DOHH2 (cell line): ENCODE results near the gene PIP4K2C.
"Not testable (repeated sequence)": the region's sequence is repeated elsewhere in the genome, so short reads cannot be mapped to it uniquely, and the experiment has no call there.

Experiments
- H3F3A ChIP-seq: fragments of 200-600 bp; sonication (generic), shearing (Covaris generic); 2 replicates; pipeline ENCODE4 v1.6.0; 2016; ENCODE audit warnings: antibody characterized with exemption, mild to moderate bottlenecking; ENCODE audit not compliant: control insufficient read depth, insufficient read depth
- H3K27ac ChIP-seq: fragments of 200-600 bp; sonication (generic); 2 replicates; pipeline ENCODE4 v1.5.1; 2014; ENCODE audit warnings: low read depth, mild to moderate bottlenecking, low read length, moderate library complexity
- H3K27me3 ChIP-seq: fragments of 200-600 bp; sonication (generic); 2 replicates; pipeline ENCODE4 v1.6.1; 2014; ENCODE audit warnings: mild to moderate bottlenecking, low read length, mixed read lengths; ENCODE audit not compliant: control insufficient read depth
- H3K36me3 ChIP-seq: fragments of 200-600 bp; sonication (generic); 2 replicates; pipeline ENCODE4 v1.6.1; 2014; ENCODE audit warnings: mild to moderate bottlenecking, low read length, moderate library complexity, mixed read lengths; ENCODE audit not compliant: control insufficient read depth
- H3K4me1 ChIP-seq: fragments of 200-600 bp; sonication (generic); 2 replicates; pipeline ENCODE4 v1.6.1; 2014; ENCODE audit warnings: mild to moderate bottlenecking, low read length, mixed read lengths; ENCODE audit not compliant: control insufficient read depth
- H3K4me2 ChIP-seq: fragments of 200-600 bp; sonication (generic); 2 replicates; pipeline ENCODE4 v1.6.0; 2014; ENCODE audit warnings: mild to moderate bottlenecking, low read length, moderate library complexity
- H3K4me3 ChIP-seq: fragments of 200-600 bp; sonication (generic); 2 replicates; pipeline ENCODE4 v1.5.1; 2014; ENCODE audit warnings: mild to moderate bottlenecking, low read length, mixed read lengths
- H3K79me2 ChIP-seq: fragments of 200-600 bp; sonication (generic); 2 replicates; pipeline ENCODE4 v1.6.1; 2014; ENCODE audit warnings: mild to moderate bottlenecking, low read length, mixed read lengths; ENCODE audit not compliant: control insufficient read depth
- H3K9me2 ChIP-seq: fragments of 200-600 bp; sonication (generic); replicated peaks from 2 replicates; pipeline ENCODE4 v1.6.1; 2014; ENCODE audit warnings: mild to moderate bottlenecking, low read length, mixed read lengths; ENCODE audit not compliant: control insufficient read depth
- H3K9me3 ChIP-seq: fragments of 200-600 bp; sonication (generic); 2 replicates; pipeline ENCODE4 v1.6.1; 2014; ENCODE audit warnings: antibody characterized with exemption, low read length, mixed read lengths; ENCODE audit not compliant: control insufficient read depth, insufficient read depth
- H4K20me1 ChIP-seq: fragments of 200-600 bp; sonication (generic); 2 replicates; pipeline ENCODE4 v1.6.0; 2014; ENCODE audit warnings: low read depth, mild to moderate bottlenecking, antibody characterized with exemption, low read length, moderate library complexity; ENCODE audit not compliant: control insufficient read depth, insufficient read depth
- EZH2phosphoT487 ChIP-seq: fragments of 200-600 bp; sonication (generic); IDR thresholded peaks from 2 replicates; pipeline ENCODE4 v1.6.1; 2017; ENCODE audit warnings: borderline replicate concordance, mild to moderate bottlenecking, antibody characterized with exemption, low read length, moderate library complexity, mixed read lengths
- TF ChIP-seq, protein P1 (sequence below): fragments of 200-600 bp; sonication (generic); IDR thresholded peaks from one replicate; pipeline ENCODE4 v1.5.1; 2014; ENCODE audit warnings: antibody characterized with exemption, mild to moderate bottlenecking, low read depth, low read length; ENCODE audit not compliant: poor library complexity, severe bottlenecking

Gene PIP4K2C

DNA sequence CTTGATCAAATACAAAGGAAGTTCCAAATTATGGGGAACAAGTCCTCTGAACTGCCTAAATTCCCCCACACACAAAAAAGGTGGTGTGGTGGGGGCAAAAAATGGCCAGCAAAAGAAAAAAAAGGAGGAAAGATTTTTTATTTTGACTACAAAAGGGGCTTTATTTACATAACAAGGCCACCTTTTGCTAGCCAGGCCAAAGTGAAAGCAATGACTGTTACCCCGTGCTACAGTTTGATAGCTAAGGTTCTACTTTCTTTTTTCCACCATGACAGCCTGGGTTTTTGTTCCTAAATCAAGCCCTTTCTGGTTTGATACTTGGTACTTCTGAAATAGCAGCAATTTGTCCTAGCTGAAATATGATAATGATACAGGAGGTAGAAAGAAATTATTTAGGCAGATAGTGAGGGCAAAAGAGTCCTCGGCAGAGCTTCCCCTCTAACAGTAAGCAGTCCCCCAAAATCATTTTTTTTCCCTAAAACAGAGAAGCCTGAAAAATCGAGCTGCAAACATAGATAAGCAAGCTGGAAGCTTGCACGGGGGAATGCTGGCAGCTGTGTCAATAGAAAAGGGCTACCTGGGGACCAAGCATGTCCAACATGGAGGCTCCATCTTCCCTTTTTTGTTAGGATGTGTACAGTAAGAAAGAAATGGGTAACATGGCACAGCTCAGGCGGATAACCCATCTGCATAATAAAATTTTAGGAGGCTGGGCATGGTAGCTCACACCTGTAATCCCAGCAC lies 50.9 kb downstream of the PIP4K2C start:
- Histone ChIP-seq H3K4me1 (no peaks in the 10 kb centered on the region), H3K4me3 (no peak overlapping the region), H3K27me3 (peaks cover 27% of the 10 kb centered on the region), H3K79me2 (no peaks in the 10 kb centered on the region), H4K20me1 (no peaks in the 10 kb centered on the region), H3F3A (no peaks in the 10 kb centered on the region), H3K27ac (no peak overlapping the region), H3K9me3 (peaks cover 5% of the 10 kb centered on the region), H3K36me3 (no peaks in the 10 kb centered on the region), H3K9me2 (no peaks in the 10 kb centered on the region), H3K4me2 (no peak overlapping the region)
- TF ChIP-seq, protein P1, sequence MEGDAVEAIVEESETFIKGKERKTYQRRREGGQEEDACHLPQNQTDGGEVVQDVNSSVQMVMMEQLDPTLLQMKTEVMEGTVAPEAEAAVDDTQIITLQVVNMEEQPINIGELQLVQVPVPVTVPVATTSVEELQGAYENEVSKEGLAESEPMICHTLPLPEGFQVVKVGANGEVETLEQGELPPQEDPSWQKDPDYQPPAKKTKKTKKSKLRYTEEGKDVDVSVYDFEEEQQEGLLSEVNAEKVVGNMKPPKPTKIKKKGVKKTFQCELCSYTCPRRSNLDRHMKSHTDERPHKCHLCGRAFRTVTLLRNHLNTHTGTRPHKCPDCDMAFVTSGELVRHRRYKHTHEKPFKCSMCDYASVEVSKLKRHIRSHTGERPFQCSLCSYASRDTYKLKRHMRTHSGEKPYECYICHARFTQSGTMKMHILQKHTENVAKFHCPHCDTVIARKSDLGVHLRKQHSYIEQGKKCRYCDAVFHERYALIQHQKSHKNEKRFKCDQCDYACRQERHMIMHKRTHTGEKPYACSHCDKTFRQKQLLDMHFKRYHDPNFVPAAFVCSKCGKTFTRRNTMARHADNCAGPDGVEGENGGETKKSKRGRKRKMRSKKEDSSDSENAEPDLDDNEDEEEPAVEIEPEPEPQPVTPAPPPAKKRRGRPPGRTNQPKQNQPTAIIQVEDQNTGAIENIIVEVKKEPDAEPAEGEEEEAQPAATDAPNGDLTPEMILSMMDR: no peak
- no peak for TF ChIP-seq EZH2phosphoT487

DNA sequence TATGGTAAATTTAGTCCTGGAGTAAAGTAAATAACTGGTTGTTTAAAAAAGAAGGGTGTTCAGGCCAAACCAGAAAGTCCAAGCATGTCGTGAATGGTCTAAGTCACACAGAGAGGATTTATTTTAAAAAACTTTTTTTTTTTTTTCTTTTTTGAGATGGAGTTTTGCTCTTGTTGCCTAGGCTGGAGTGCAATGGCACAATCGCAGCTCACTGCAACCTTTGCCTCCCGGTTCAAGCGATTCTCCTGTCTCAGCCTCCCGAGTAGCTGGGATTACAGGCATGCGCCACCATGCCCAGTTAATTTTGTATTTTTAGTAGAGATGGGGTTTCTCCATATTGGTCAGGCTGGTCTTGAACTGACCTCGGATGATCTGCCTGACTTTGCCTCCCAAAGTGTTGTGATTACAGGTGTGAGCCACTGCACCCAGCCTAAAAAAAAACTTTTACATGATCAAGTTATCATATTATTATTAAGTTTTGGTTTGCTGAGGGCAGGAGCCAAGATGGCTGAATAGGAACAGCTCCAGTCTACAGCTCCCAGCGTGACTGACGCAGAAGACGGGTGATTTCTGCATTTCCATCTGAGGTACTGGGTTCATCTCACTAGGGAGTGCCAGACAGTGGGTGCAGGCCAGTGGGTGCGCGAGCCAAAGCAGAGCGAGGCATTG lies 55.1 kb downstream of the PIP4K2C start:
- not testable (repeated sequence) for H3K27me3 ChIP-seq, H3K4me3 ChIP-seq, H3K79me2 ChIP-seq, H3K4me2 ChIP-seq, H3K27ac ChIP-seq, H4K20me1 ChIP-seq, H3K36me3 ChIP-seq, H3K4me1 ChIP-seq, H3F3A ChIP-seq, H3K9me3 ChIP-seq, H3K9me2 ChIP-seq

DNA sequence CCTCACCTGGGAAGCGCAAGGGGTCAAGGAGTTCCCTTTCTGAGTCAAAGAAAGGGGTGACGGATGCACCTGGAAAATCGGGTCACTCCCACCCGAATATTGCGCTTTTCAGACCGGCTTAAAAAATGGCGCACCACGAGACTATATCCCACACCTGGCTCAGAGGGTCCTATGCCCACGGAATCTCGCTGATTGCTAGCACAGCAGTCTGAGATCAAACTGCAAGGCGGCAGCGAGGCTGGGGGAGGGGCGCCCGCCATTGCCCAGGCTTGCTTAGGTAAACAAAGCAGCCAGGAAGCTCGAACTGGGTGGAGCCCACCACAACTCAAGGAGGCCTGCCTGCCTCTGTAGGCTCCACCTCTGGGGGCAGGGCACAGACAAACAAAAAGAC lies 55.7 kb downstream of the PIP4K2C start:
- not testable (repeated sequence) for H3K4me2 ChIP-seq, H3K27ac ChIP-seq, H3K9me2 ChIP-seq, H3K27me3 ChIP-seq, H3K9me3 ChIP-seq, H3F3A ChIP-seq, H3K4me1 ChIP-seq, H3K36me3 ChIP-seq, H4K20me1 ChIP-seq, H3K4me3 ChIP-seq, H3K79me2 ChIP-seq
